Esophagus squamous epithelium (tissue), 4 donors: ENCODE data around the gene PPP1R18.

Source experiments
- CTCF ChIP-seq, 6 experiments: fragments of 450-650 bp in 4 of 6; fragments of 200-600 bp in 2 of 6; sonication (generic) in 2 of 6; IDR thresholded peaks; one replicate each; pipeline ENCODE4 v1.5.1; 2016 to 2019; ENCODE audit warnings: antibody characterized with exemption in 6 of 6, mild to moderate bottlenecking in 4 of 6, moderate library complexity in 4 of 6
- POLR2A ChIP-seq, 4 donors: fragments of 450-650 bp; IDR thresholded peaks; one replicate each; pipeline ENCODE4 v1.6.1; 2017; ENCODE audit warnings: antibody characterized with exemption in 4 of 4, mild to moderate bottlenecking in 4 of 4, moderate library complexity in 3 of 4

- TF ChIP-seq CTCF (IDR thresholded peaks at IDR 0.05) (no peak), POLR2A (IDR thresholded peaks at IDR 0.05) (no peak)
Observed at GRCh38 chr6:30688569-30688968, 2.1 kb upstream of the PPP1R18 start.
